SK-N-SH (cell line): ENCODE data around the gene CTU1.

ENCODE experiments used
- CTCF ChIP-seq: fragments of 200-600 bp; sonication (generic); IDR thresholded peaks from 2 replicates; pipeline ENCODE4 v1.6.1; 2017; ENCODE audit warnings: antibody characterized with exemption, mild to moderate bottlenecking, moderate library complexity
- EP300 ChIP-seq, 2 experiments: IDR thresholded peaks; 2 replicates each; pipeline versions ENCODE4 v1.4.0 to v1.6.1; 2012; ENCODE audit warnings: borderline replicate concordance in 1 of 2, low read depth in 1 of 2, low read length in 1 of 2
- EZH2phosphoT487 ChIP-seq: fragments of 200-600 bp; sonication (generic); IDR thresholded peaks from 2 replicates; pipeline ENCODE4 v1.6.1; 2017; ENCODE audit warnings: low read depth, mixed run types, mild to moderate bottlenecking, antibody characterized with exemption, moderate library complexity, borderline replicate concordance
- GABPA ChIP-seq: IDR thresholded peaks from 2 replicates; pipeline ENCODE4 v1.4.0; 2012; ENCODE audit warnings: low read depth, mild to moderate bottlenecking
- MAX ChIP-seq: IDR thresholded peaks from 2 replicates; pipeline ENCODE4 v1.4.0; 2012; ENCODE audit warnings: low read depth
- POLR2AphosphoS5 ChIP-seq: IDR thresholded peaks from 2 replicates; pipeline ENCODE4 v1.6.1; 2012; ENCODE audit warnings: low read depth, low read length
- TEAD4 ChIP-seq: IDR thresholded peaks from 2 replicates; pipeline ENCODE4 v1.4.0; 2012; ENCODE audit warnings: mild to moderate bottlenecking, borderline replicate concordance; ENCODE audit not compliant: insufficient read depth
- TF ChIP-seq, protein P1 (sequence below): fragments of 150-350 bp; IDR thresholded peaks from 2 replicates; pipeline ENCODE4 v1.6.1; 2017; ENCODE audit warnings: antibody characterized with exemption, low read length, low read depth, borderline replicate concordance

DNA sequence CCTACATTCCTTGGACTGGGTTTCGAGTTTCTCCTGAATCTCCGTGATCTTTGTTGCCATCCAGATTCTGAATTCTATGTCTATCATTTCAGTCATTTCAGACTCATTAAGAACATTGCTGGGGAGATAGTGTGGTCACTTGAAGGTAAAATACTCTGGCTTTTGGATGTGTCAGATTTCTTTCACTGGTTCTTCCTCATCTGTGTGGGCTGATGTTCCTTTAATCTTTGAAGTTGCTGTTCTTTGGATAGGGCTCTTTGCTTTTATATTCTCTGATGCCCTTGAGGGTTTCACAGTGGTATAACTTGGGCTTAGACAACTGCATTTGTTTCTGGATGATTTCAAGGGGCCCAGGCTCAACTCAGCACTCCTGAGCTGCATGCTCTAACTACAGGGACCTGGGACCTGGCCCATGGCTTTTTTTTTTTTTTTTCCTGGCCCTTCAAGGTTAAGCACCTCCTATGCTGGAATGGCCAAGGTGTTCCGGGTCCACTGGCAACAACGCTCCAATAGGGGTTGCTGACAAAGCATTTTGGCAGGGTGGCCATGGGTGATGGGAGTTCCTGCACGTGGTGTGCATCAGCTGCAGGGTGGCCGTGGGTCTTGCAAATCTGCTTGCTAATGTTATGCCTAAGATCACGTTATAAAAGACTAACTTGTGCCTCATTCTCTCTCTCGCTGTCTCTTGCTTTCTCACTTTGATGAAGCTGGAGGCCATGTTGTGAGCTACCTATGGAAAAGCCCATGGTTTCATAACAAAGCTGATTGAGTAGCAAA, 28.0 kb upstream of the CTU1 start:
- TF ChIP-seq CTCF (no peak), EP300 (IDR thresholded peaks at IDR 0.05; ENCODE audit: borderline replicate concordance in 1 of 2, low read depth in 1 of 2, low read length in 1 of 2) (no peak), EZH2phosphoT487 (no peak), TEAD4 (no peak), GABPA (no peak), POLR2AphosphoS5 (no peak), MAX (no peak)
- TF ChIP-seq, protein P1, sequence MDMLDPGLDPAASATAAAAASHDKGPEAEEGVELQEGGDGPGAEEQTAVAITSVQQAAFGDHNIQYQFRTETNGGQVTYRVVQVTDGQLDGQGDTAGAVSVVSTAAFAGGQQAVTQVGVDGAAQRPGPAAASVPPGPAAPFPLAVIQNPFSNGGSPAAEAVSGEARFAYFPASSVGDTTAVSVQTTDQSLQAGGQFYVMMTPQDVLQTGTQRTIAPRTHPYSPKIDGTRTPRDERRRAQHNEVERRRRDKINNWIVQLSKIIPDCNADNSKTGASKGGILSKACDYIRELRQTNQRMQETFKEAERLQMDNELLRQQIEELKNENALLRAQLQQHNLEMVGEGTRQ = no peak
